GM19463 (cell line): ENCODE data around the gene TUBB4B.
"Not testable (repeated sequence)": the region's sequence is repeated elsewhere in the genome, so short reads cannot be mapped to it uniquely, and the experiment has no call there.

Experiments used
- ATAC-seq: cut with Tn5 transposase; IDR thresholded peaks from one replicate; pipeline ENCODE4 v1.9.1; 2021; ENCODE audit warnings: mild to moderate bottlenecking, moderate library complexity; ENCODE audit not compliant: unreplicated experiment

The TUBB4B gene

GRCh38 chr9:137250329-137251193 lies 9.5 kb downstream of the TUBB4B start:
- no peak for ATAC-seq

DNA sequence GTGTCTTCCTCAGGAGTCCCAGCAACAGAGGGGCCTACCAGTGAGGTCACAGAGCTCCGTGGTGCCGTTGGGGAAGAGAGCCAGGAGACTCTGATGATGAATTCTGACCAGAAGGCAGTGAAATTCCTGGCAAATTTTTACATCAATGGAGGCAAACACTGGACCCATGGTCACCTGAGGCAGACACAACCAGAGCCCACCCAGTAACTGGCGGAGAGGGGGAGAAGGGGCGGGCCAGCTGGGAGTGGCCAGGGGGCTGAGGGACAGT lies 10.0 kb downstream of the TUBB4B start, which contains the start of gene STPG3:
Gene STPG3, plus strand, starts transcription at position 93 of the 268 bp plus-strand sequence. Its CDS starts 1 bp downstream, at position 94.
- no peak for ATAC-seq

- ATAC-seq: no peak
Observed at GRCh38 chr9:137251490-137252268, 10.6 kb downstream of the TUBB4B start.

- no peak for ATAC-seq
Observed at GRCh38 chr9:137252555-137253506, 11.7 kb downstream of the TUBB4B start.

- ATAC-seq: no peak
Observed at GRCh38 chr9:137253717-137254623, 12.9 kb downstream of the TUBB4B start.

DNA sequence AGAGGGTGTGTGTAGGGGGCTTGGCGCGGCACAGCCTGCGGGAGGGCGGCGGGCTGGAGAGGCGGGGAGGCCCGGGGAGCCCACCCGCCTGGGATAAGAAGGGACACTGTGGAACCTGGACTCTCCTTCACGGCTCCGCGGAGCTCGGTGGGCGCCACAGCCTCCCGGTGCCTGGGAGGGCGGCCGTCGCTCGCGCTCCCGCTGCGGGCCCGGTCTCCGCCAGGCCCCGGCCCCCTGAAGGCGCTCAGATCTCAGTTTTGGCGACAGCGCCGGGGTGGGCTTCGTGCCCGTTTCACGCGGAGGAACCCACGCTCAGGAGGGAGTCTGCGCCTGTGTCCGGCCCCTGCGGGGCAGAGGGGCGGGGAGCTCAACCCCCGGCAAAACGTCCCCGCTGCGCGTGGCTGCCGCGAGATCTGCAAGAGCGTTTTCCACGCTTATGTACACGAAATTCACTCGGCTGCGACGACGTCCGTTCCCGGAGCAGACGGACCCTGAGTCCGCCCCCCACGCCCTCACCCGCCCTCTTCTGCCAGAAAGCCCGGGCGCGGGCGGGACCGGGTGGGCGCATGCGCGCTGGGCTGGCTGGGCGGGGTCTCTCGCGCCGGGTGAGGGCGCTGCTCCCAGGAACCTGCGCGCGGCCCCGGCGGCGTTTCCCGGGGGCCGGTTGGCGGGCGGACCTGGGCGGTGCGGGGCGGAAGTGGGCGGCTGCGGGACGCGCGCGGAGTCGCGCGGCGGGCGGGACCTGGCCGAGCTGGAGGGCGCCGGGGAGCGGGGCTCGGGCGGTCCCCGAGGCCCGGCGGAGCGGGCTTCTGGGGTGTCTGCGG lies 13.7 kb downstream of the TUBB4B start, which contains the start of gene NELFB:
Gene NELFB, plus strand, starts transcription at position 704 of the 824 bp plus-strand sequence.
- ATAC-seq: peak; percentile 81

GRCh38 chr9:137255448-137256114 lies 14.5 kb downstream of the TUBB4B start:
- peak; percentile 25 for ATAC-seq

GRCh38 chr9:137256362-137256761 lies 15.3 kb downstream of the TUBB4B start:
- ATAC-seq: no peak

DNA sequence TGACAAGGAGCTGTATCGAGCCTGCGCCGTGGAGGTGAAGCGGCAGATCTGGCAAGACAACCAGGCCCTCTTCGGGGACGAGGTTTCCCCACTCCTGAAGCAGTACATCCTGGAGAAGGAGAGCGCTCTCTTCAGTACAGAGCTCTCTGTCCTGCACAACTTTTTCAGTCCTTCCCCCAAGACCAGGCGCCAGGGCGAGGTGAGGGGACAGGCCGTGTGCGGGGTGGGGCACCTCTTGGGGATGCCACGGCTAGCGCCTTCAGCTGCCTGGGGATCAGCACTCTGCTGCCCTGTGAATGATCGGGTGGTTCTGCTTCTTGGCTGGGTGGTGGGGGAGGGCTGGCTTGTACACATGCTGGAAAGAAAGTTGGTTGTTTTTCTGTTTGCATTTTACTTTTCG lies 15.8 kb downstream of the TUBB4B start:
- ATAC-seq: no peak

- ATAC-seq: not testable (repeated sequence)
Observed at GRCh38 chr9:137262173-137262908, 21.3 kb downstream of the TUBB4B start.

DNA sequence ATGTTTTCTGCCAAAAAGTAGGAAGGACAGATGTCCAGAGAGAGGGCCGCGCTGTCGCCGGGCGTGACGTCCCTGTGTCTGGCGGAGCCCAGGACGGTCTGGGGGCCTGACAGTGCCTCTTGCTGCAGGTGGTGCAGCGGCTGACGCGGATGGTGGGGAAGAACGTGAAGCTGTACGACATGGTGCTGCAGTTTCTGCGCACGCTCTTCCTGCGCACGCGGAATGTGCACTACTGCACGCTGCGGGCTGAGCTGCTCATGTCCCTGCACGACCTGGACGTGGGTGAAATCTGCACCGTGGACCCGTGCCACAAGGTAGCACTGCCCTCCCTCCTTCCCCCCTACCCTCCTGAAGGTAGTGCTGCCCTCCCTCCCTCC lies 21.8 kb downstream of the TUBB4B start:
- no peak for ATAC-seq

DNA sequence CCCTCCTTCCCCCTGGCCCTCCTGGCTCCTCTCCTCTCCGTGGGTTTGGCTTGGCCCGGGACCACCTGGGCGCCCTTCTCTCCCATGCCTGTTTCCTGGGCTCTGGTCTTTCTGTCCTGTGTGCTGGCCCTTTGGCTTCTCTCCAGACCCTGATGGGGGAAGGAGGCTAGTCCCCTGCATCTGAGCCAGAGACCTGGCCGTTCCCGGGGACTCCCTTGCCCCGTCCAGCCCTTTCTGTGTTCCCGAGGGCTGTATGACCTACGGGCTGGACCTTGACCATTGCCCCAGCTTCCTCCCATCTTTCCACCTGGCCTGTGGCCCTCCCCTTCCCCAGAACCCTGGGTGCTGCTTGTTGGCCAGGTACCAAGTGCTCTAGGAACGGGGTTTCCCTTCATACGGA lies 22.4 kb downstream of the TUBB4B start:
- no peak for ATAC-seq

GRCh38 chr9:137264067-137264466 lies 23.0 kb downstream of the TUBB4B start:
- ATAC-seq: no peak

- no peak for ATAC-seq
Observed at GRCh38 chr9:137265496-137266161, 24.5 kb downstream of the TUBB4B start.

DNA sequence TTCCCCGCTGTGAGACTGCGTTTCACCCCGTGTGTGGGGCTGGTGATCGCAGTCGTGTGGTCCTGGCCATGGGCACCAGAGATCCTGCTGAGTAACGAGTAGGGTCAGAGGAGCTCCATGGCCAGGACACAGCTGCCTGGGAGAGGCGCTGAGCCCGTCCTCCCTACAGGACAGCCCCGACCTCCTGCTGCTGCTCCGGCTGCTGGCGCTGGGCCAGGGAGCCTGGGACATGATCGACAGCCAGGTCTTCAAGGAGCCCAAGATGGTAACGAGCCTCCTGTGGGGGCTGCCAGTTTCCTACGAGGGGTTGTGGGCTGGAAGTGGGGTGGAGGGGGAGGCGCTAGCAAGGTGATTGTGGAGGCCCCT lies 25.1 kb downstream of the TUBB4B start:
- no peak for ATAC-seq

DNA sequence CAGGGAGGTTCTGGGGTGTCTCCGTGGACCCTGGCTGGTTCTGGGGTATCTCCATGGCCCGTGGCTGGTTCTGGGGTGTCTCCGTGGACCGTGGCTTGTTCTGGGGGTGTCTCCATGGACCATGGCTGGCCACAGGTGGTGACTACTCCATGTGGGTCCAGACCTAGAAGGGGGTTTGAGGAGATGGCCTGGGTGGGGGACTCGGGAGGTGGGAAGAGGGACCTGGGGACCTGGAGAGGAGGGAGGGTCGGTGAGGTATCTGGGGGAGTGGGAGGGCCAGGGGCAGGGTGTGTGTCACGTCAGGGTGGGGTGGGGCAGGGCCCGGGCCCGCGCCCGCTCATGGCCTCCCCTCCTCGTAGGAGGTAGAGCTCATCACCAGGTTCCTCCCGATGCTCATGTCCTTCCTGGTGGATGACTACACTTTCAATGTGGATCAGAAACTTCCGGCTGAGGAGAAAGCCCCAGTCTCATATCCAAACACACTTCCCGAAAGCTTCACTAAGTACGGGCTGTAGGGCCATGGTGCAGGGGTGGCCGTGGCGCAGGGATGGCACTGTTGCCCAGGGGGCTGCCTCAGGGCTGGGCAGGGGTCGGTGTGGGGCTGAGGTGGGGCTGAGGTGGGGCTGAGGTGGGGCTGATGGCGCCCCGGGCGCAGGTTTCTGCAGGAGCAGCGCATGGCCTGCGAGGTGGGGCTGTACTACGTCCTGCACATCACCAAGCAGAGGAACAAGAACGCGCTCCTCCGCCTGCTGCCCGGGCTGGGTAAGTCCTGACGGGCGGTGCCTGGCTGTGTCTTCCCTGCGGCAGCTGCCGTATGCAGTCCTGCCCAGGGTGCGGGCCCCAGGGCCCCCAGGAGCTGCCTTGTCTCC lies 25.7 kb downstream of the TUBB4B start:
- no peak for ATAC-seq
